ENCODE measurements around the gene FAM120AOS.
"Not testable (repeated sequence)": the region's sequence is repeated elsewhere in the genome, so short reads cannot be mapped to it uniquely, and the experiment has no call there.

The FAM120AOS gene

GRCh38 chr9:93456022-93456421 lies 2.6 kb upstream of the FAM120AOS start:
- Histone ChIP-seq H3K4me1 (ENCODE audit: control insufficient read depth, insufficient read depth, low read length) (peaks cover 22% of the 10 kb centered on the region), H3K27me3 (ENCODE audit: control insufficient read depth, insufficient read depth, low read length) (no peaks in the 10 kb centered on the region), H3K36me3 (ENCODE audit: control insufficient read depth, insufficient read depth, low read length) (no peaks in the 10 kb centered on the region), H3K4me3 (ENCODE audit: low read depth, low read length) (no peak overlapping the region), H3K9ac (ENCODE audit: low read depth, low read length) (no peak overlapping the region), H3K9me3 (ENCODE audit: control insufficient read depth, insufficient read depth, low read length) (no peaks in the 10 kb centered on the region)

- H3K4me1 ChIP-seq (ENCODE audit: control insufficient read depth, insufficient read depth, low read length) = peaks cover 10% of the 10 kb centered on the region
- H3K9me3 ChIP-seq (ENCODE audit: control insufficient read depth, insufficient read depth, low read length) = no peaks in the 10 kb centered on the region
- peak overlapping the region; percentile 65 for H3K9ac ChIP-seq (ENCODE audit: low read depth, low read length)
- peaks cover 3% of the 10 kb centered on the region for H3K36me3 ChIP-seq (ENCODE audit: control insufficient read depth, insufficient read depth, low read length)
- H3K27me3 ChIP-seq (ENCODE audit: control insufficient read depth, insufficient read depth, low read length) = no peaks in the 10 kb centered on the region
- H3K4me3 ChIP-seq (ENCODE audit: low read depth, low read length) = peak overlapping the region; percentile 85
Measured at GRCh38 chr9:93452710-93453046, 703 bp downstream of the FAM120AOS start.

- Histone ChIP-seq H3K9me3 (ENCODE audit: control insufficient read depth, insufficient read depth, low read length) (no peaks in the 10 kb centered on the region), H3K4me1 (ENCODE audit: control insufficient read depth, insufficient read depth, low read length) (peaks cover 10% of the 10 kb centered on the region), H3K27me3 (ENCODE audit: control insufficient read depth, insufficient read depth, low read length) (no peaks in the 10 kb centered on the region), H3K36me3 (ENCODE audit: control insufficient read depth, insufficient read depth, low read length) (peaks cover 7% of the 10 kb centered on the region), H3K4me3 (ENCODE audit: low read depth, low read length) (peak overlapping the region; percentile 85), H3K9ac (ENCODE audit: low read depth, low read length) (peak overlapping the region; percentile 65)
Measured at GRCh38 chr9:93451849-93452709, 1.3 kb downstream of the FAM120AOS start.

GRCh38 chr9:93450945-93451815 lies 2.2 kb downstream of the FAM120AOS start, which contains the start of gene FAM120A:
Gene FAM120A (plus strand): TSS chr9:93451685. CDS start chr9:93451916, 231 bp downstream.
- Histone ChIP-seq H3K36me3 (ENCODE audit: control insufficient read depth, insufficient read depth, low read length) (peaks cover 13% of the 10 kb centered on the region), H3K9me3 (ENCODE audit: control insufficient read depth, insufficient read depth, low read length) (no peaks in the 10 kb centered on the region), H3K4me1 (ENCODE audit: control insufficient read depth, insufficient read depth, low read length) (peaks cover 7% of the 10 kb centered on the region), H3K27me3 (ENCODE audit: control insufficient read depth, insufficient read depth, low read length) (no peaks in the 10 kb centered on the region), H3K9ac (ENCODE audit: low read depth, low read length) (peak within 1 kb of the TSS; percentile 83), H3K4me3 (ENCODE audit: low read depth, low read length) (peak within 1 kb of the TSS; percentile 85)

- Histone ChIP-seq H3K27me3 (ENCODE audit: control insufficient read depth, insufficient read depth, low read length) (no peaks in the 10 kb centered on the region), H3K9me3 (ENCODE audit: control insufficient read depth, insufficient read depth, low read length) (no peaks in the 10 kb centered on the region), H3K4me3 (ENCODE audit: low read depth, low read length) (no peak overlapping the region), H3K36me3 (ENCODE audit: control insufficient read depth, insufficient read depth, low read length) (peaks cover 13% of the 10 kb centered on the region), H3K9ac (ENCODE audit: low read depth, low read length) (no peak overlapping the region), H3K4me1 (ENCODE audit: control insufficient read depth, insufficient read depth, low read length) (no peaks in the 10 kb centered on the region)
Measured at GRCh38 chr9:93447655-93448054, 5.7 kb downstream of the FAM120AOS start.

- Histone ChIP-seq H3K9me3 (ENCODE audit: control insufficient read depth, insufficient read depth, low read length) (no peaks in the 10 kb centered on the region), H3K9ac (ENCODE audit: low read depth, low read length) (no peak overlapping the region), H3K27me3 (ENCODE audit: control insufficient read depth, insufficient read depth, low read length) (no peaks in the 10 kb centered on the region), H3K4me1 (ENCODE audit: control insufficient read depth, insufficient read depth, low read length) (no peaks in the 10 kb centered on the region), H3K4me3 (ENCODE audit: low read depth, low read length) (no peak overlapping the region), H3K36me3 (ENCODE audit: control insufficient read depth, insufficient read depth, low read length) (peaks cover 13% of the 10 kb centered on the region)
Measured at GRCh38 chr9:93446073-93446472, 7.3 kb downstream of the FAM120AOS start.

- H3K36me3 ChIP-seq (ENCODE audit: control insufficient read depth, insufficient read depth, low read length) = no peaks in the 10 kb centered on the region
- no peak overlapping the region for H3K4me3 ChIP-seq (ENCODE audit: low read depth, low read length)
- no peaks in the 10 kb centered on the region for H3K27me3 ChIP-seq (ENCODE audit: control insufficient read depth, insufficient read depth, low read length)
- no peak overlapping the region for H3K9ac ChIP-seq (ENCODE audit: low read depth, low read length)
- H3K4me1 ChIP-seq (ENCODE audit: control insufficient read depth, insufficient read depth, low read length) = no peaks in the 10 kb centered on the region
- no peaks in the 10 kb centered on the region for H3K9me3 ChIP-seq (ENCODE audit: control insufficient read depth, insufficient read depth, low read length)
Measured at GRCh38 chr9:93440896-93441580, 12.3 kb downstream of the FAM120AOS start.

- H3K4me1 ChIP-seq (ENCODE audit: control insufficient read depth, insufficient read depth, low read length); H3K4me3 ChIP-seq (ENCODE audit: low read depth, low read length); H3K9me3 ChIP-seq (ENCODE audit: control insufficient read depth, insufficient read depth, low read length): not testable (repeated sequence)
Measured at GRCh38 chr9:93439301-93439700, 14.1 kb downstream of the FAM120AOS start.

GRCh38 chr9:93437996-93438395 lies 15.4 kb downstream of the FAM120AOS start:
- Histone ChIP-seq H3K27me3 (ENCODE audit: control insufficient read depth, insufficient read depth, low read length) (no peaks in the 10 kb centered on the region), H3K9ac (ENCODE audit: low read depth, low read length) (no peak overlapping the region), H3K9me3 (ENCODE audit: control insufficient read depth, insufficient read depth, low read length) (no peaks in the 10 kb centered on the region), H3K36me3 (ENCODE audit: control insufficient read depth, insufficient read depth, low read length) (no peaks in the 10 kb centered on the region), H3K4me1 (ENCODE audit: control insufficient read depth, insufficient read depth, low read length) (no peaks in the 10 kb centered on the region), H3K4me3 (ENCODE audit: low read depth, low read length) (no peak overlapping the region)

More at GRCh38 chr9:93439301-93439700, 14.1 kb downstream of the FAM120AOS start:
- H3K36me3 ChIP-seq (ENCODE audit: control insufficient read depth, insufficient read depth, low read length); H3K9ac ChIP-seq (ENCODE audit: low read depth, low read length); H3K27me3 ChIP-seq (ENCODE audit: control insufficient read depth, insufficient read depth, low read length): not testable (repeated sequence)

- H3K4me3 ChIP-seq (ENCODE audit: low read depth, low read length) = no peak overlapping the region
- H3K9me3 ChIP-seq (ENCODE audit: control insufficient read depth, insufficient read depth, low read length) = no peaks in the 10 kb centered on the region
- no peaks in the 10 kb centered on the region for H3K27me3 ChIP-seq (ENCODE audit: control insufficient read depth, insufficient read depth, low read length)
- no peaks in the 10 kb centered on the region for H3K36me3 ChIP-seq (ENCODE audit: control insufficient read depth, insufficient read depth, low read length)
- no peaks in the 10 kb centered on the region for H3K4me1 ChIP-seq (ENCODE audit: control insufficient read depth, insufficient read depth, low read length)
- H3K9ac ChIP-seq (ENCODE audit: low read depth, low read length) = no peak overlapping the region
Measured at GRCh38 chr9:93436655-93437407, 16.6 kb downstream of the FAM120AOS start.

GRCh38 chr9:93436218-93436617 lies 17.2 kb downstream of the FAM120AOS start:
- Histone ChIP-seq H3K9ac (ENCODE audit: low read depth, low read length) (no peak overlapping the region), H3K4me1 (ENCODE audit: control insufficient read depth, insufficient read depth, low read length) (no peaks in the 10 kb centered on the region), H3K9me3 (ENCODE audit: control insufficient read depth, insufficient read depth, low read length) (no peaks in the 10 kb centered on the region), H3K36me3 (ENCODE audit: control insufficient read depth, insufficient read depth, low read length) (no peaks in the 10 kb centered on the region), H3K4me3 (ENCODE audit: low read depth, low read length) (no peak overlapping the region), H3K27me3 (ENCODE audit: control insufficient read depth, insufficient read depth, low read length) (no peaks in the 10 kb centered on the region)

Data from iPS-15b (cell line).